ENCODE results near the gene THRA. TPM values are rescaled to one million over a fixed set of nuclear protein-coding genes. Genes with fewer than 3 reads are reported as not detected.

Gene THRA
- total and polyA plus RNA-seq, 5 donors from 2014 or later: 10.7 to 29.4 (median 15.2) TPM

- Mint-ChIP-seq H3K4me1 (peaks cover 27 to 96% (median 81%) of the 10 kb centered on the region in 4 donors), H3K4me3 (peak overlapping the region; percentile 21 to 83 (median 58)), H3K9me3 (no peaks in the 10 kb centered on the region), H3K27me3 (peaks cover 6% of the 10 kb centered on the region), H3K27ac (peak overlapping the region; percentile 99), H3K36me3 (no peaks in the 10 kb centered on the region)
- DNase-seq (peak in 1 of 3 donors; percentile 60), ATAC-seq (ENCODE audit: low read depth in 2 of 2) (no peak)
- Histone ChIP-seq H3K4me1 (ENCODE audit: control insufficient read depth, insufficient read depth, low read length, poor library complexity, severe bottlenecking) (peaks cover 97% of the 10 kb centered on the region), H3K27ac (ENCODE audit: insufficient read depth, low read length, poor library complexity, severe bottlenecking) (peak overlapping the region; percentile 96), H3K36me3 (ENCODE audit: control insufficient read depth, insufficient read depth, low read length) (no peaks in the 10 kb centered on the region), H3K4me3 (ENCODE audit: low read depth, low read length) (no peak overlapping the region), H3K27me3 (ENCODE audit: control insufficient read depth, insufficient read depth, low read length) (no peaks in the 10 kb centered on the region), H3K9me3 (ENCODE audit: control insufficient read depth in 2 of 2, low read length in 2 of 2) (no peaks in the 10 kb centered on the region)
Observed at GRCh38 chr17:40108970-40109824, 46.4 kb downstream of the THRA start.

- H3K36me3 Mint-ChIP-seq: no peaks in the 10 kb centered on the region
- no peak for ATAC-seq (ENCODE audit: low read depth in 2 of 2)
- H3K4me1 Mint-ChIP-seq: peaks cover 19 to 86% (median 71%) of the 10 kb centered on the region in 4 donors
- peak overlapping the region; percentile 72 to 83 (median 75) for H3K4me3 Mint-ChIP-seq
- H3K9me3 ChIP-seq (ENCODE audit: control insufficient read depth in 2 of 2, low read length in 2 of 2): no peaks in the 10 kb centered on the region
- H3K27me3 Mint-ChIP-seq: peaks cover 6% of the 10 kb centered on the region
- no peak for DNase-seq
- peak overlapping the region; percentile 34 for H3K27ac ChIP-seq (ENCODE audit: insufficient read depth, low read length, poor library complexity, severe bottlenecking)
- peak overlapping the region; percentile 96 to 99 (median 99) for H3K27ac Mint-ChIP-seq
- H3K4me3 ChIP-seq (ENCODE audit: low read depth, low read length): no peak overlapping the region
- H3K27me3 ChIP-seq (ENCODE audit: control insufficient read depth, insufficient read depth, low read length): no peaks in the 10 kb centered on the region
- H3K9me3 Mint-ChIP-seq: no peaks in the 10 kb centered on the region
- H3K36me3 ChIP-seq (ENCODE audit: control insufficient read depth, insufficient read depth, low read length): no peaks in the 10 kb centered on the region
- peaks cover 86% of the 10 kb centered on the region for H3K4me1 ChIP-seq (ENCODE audit: control insufficient read depth, insufficient read depth, low read length, poor library complexity, severe bottlenecking)
Observed at GRCh38 chr17:40110026-40110845, 47.5 kb downstream of the THRA start.

- ATAC-seq (ENCODE audit: low read depth in 2 of 2): peak; percentile 16 to 33
- H3K27ac ChIP-seq (ENCODE audit: insufficient read depth, low read length, poor library complexity, severe bottlenecking): peak overlapping the region; percentile 64
- Mint-ChIP-seq H3K36me3 (no peaks in the 10 kb centered on the region), H3K27me3 (peaks cover 6% of the 10 kb centered on the region), H3K9me3 (no peaks in the 10 kb centered on the region), H3K4me1 (peaks cover 19 to 76% (median 60%) of the 10 kb centered on the region in 4 donors), H3K4me3 (peak overlapping the region; percentile 72 to 91 (median 80)), H3K27ac (peak overlapping the region; percentile 89 to 99 (median 99))
- peak overlapping the region; percentile 63 for H3K4me3 ChIP-seq (ENCODE audit: low read depth, low read length)
- H3K4me1 ChIP-seq (ENCODE audit: control insufficient read depth, insufficient read depth, low read length, poor library complexity, severe bottlenecking): peaks cover 74% of the 10 kb centered on the region
- no peaks in the 10 kb centered on the region for H3K9me3 ChIP-seq (ENCODE audit: control insufficient read depth in 2 of 2, low read length in 2 of 2)
- DNase-seq: peak; percentile 59 to 81 (median 69)
- no peaks in the 10 kb centered on the region for H3K27me3 ChIP-seq (ENCODE audit: control insufficient read depth, insufficient read depth, low read length)
- H3K36me3 ChIP-seq (ENCODE audit: control insufficient read depth, insufficient read depth, low read length): no peaks in the 10 kb centered on the region
Observed at GRCh38 chr17:40111221-40112128, 48.7 kb downstream of the THRA start.

DNA sequence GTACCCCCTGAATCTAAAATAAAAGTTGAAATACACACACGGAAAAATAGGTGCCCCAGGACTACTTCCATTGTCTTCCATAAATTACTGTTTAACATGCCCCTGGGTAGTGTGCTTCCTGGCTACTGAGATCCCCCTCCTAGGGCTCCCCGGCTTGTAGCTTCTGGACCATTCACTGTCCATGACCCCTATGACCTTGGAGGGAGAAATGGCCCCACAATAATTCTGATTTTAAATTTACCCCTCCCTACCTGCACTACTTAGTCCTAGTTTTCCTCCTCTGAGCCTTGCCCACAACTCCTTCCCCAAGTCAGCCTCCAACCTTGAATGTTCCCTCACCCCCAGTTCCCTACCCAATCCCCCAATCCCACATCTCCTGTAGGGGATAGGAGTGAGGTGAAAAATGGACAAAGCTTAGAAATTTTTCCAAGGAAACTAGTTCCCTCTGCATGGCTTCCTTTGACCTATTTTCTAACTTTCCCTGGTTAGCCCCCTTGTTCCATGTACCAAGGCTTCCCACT lies 49.5 kb downstream of the THRA start:
- H3K4me1 Mint-ChIP-seq: peaks cover 19 to 68% (median 54%) of the 10 kb centered on the region in 4 donors
- peak overlapping the region; percentile 89 to 99 (median 99) for H3K27ac Mint-ChIP-seq
- H3K4me3 Mint-ChIP-seq: peak overlapping the region; percentile 58 to 83 (median 75)
- no peak for DNase-seq
- Histone ChIP-seq H3K27ac (ENCODE audit: insufficient read depth, low read length, poor library complexity, severe bottlenecking) (peak overlapping the region; percentile 64), H3K9me3 (ENCODE audit: control insufficient read depth in 2 of 2, low read length in 2 of 2) (no peaks in the 10 kb centered on the region), H3K4me3 (ENCODE audit: low read depth, low read length) (peak overlapping the region; percentile 63), H3K4me1 (ENCODE audit: control insufficient read depth, insufficient read depth, low read length, poor library complexity, severe bottlenecking) (peaks cover 66% of the 10 kb centered on the region), H3K27me3 (ENCODE audit: control insufficient read depth, insufficient read depth, low read length) (no peaks in the 10 kb centered on the region), H3K36me3 (ENCODE audit: control insufficient read depth, insufficient read depth, low read length) (no peaks in the 10 kb centered on the region)
- H3K9me3 Mint-ChIP-seq: no peaks in the 10 kb centered on the region
- no peaks in the 10 kb centered on the region for H3K36me3 Mint-ChIP-seq
- ATAC-seq (ENCODE audit: low read depth in 2 of 2): no peak
- H3K27me3 Mint-ChIP-seq: peaks cover 6% of the 10 kb centered on the region

- H3K36me3 ChIP-seq (ENCODE audit: control insufficient read depth, insufficient read depth, low read length): no peaks in the 10 kb centered on the region
- H3K36me3 Mint-ChIP-seq: no peaks in the 10 kb centered on the region
- H3K4me3 Mint-ChIP-seq: peak overlapping the region; percentile 81 to 85 (median 84)
- DNase-seq (no peak), ATAC-seq (ENCODE audit: low read depth in 2 of 2) (no peak)
- peaks cover 6% of the 10 kb centered on the region for H3K27me3 Mint-ChIP-seq
- peaks cover 19 to 63% (median 50%) of the 10 kb centered on the region in 4 donors for H3K4me1 Mint-ChIP-seq
- peaks cover 61% of the 10 kb centered on the region for H3K4me1 ChIP-seq (ENCODE audit: control insufficient read depth, insufficient read depth, low read length, poor library complexity, severe bottlenecking)
- H3K27ac Mint-ChIP-seq: peak overlapping the region; percentile 14 to 99 (median 99)
- H3K4me3 ChIP-seq (ENCODE audit: low read depth, low read length): peak overlapping the region; percentile 69
- H3K27ac ChIP-seq (ENCODE audit: insufficient read depth, low read length, poor library complexity, severe bottlenecking): peak overlapping the region; percentile 64
- H3K9me3 Mint-ChIP-seq: no peaks in the 10 kb centered on the region
- no peaks in the 10 kb centered on the region for H3K27me3 ChIP-seq (ENCODE audit: control insufficient read depth, insufficient read depth, low read length)
- H3K9me3 ChIP-seq (ENCODE audit: control insufficient read depth in 2 of 2, low read length in 2 of 2): no peaks in the 10 kb centered on the region
Observed at GRCh38 chr17:40112718-40113109, 49.9 kb downstream of the THRA start.

GRCh38 chr17:40113110-40113906 lies 50.5 kb downstream of the THRA start:
- H3K9me3 ChIP-seq (ENCODE audit: control insufficient read depth in 2 of 2, low read length in 2 of 2): no peaks in the 10 kb centered on the region
- H3K36me3 ChIP-seq (ENCODE audit: control insufficient read depth, insufficient read depth, low read length): no peaks in the 10 kb centered on the region
- DNase-seq (peak; percentile 87 to 96 (median 92)), ATAC-seq (ENCODE audit: low read depth in 2 of 2) (peak; percentile 86)
- Mint-ChIP-seq H3K9me3 (no peaks in the 10 kb centered on the region), H3K4me1 (peaks cover 23 to 57% (median 46%) of the 10 kb centered on the region in 4 donors), H3K36me3 (no peaks in the 10 kb centered on the region), H3K27ac (peak overlapping the region; percentile 98 to 99 (median 99)), H3K4me3 (peak overlapping the region; percentile 81 to 85 (median 84)), H3K27me3 (peaks cover 4% of the 10 kb centered on the region)
- peak overlapping the region; percentile 64 for H3K27ac ChIP-seq (ENCODE audit: insufficient read depth, low read length, poor library complexity, severe bottlenecking)
- no peaks in the 10 kb centered on the region for H3K27me3 ChIP-seq (ENCODE audit: control insufficient read depth, insufficient read depth, low read length)
- H3K4me1 ChIP-seq (ENCODE audit: control insufficient read depth, insufficient read depth, low read length, poor library complexity, severe bottlenecking): peaks cover 55% of the 10 kb centered on the region
- H3K4me3 ChIP-seq (ENCODE audit: low read depth, low read length): peak overlapping the region; percentile 69

All from CD4-positive, CD25-positive, alpha-beta regulatory T cell (primary cell).